ENCODE measurements around the gene RPS16. TPM values are rescaled to one million over a fixed set of nuclear protein-coding genes. Genes with fewer than 3 reads are reported as not detected.
A peak's percentile ranks its signal among the peaks of the same experiment; 100 is the strongest.

Gene RPS16
- total RNA-seq, 1 experiment from 2014 or later = 167 TPM

DNA sequence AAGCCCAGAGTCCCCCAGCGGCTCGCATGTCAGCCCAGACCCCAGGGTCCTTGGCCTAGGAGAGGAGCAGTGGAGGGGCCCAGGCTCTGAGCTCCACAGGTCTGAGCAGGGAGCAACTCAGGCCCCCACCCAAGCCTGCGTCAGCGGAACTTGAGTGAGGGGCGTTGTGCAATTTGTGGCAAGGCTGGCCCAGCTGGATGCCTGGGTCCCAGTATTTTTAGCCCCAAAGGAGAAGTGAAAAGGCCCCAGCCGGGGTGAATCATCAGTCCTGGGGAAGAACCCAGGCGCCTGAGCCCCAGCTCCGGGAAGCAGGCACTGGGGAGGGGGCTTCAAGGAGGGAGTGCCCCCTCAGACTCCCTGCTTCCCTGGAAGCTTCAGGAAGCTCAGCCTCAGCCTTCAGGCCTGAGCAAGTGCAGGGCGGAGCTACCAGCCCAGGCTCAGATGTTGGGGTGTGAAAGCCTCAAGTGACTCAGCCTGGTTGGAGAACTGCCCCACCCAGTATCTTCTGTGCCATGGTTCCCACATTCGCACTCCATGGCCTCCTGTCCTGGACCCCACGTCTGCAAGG lies 37.4 kb downstream of the RPS16 start:
- in situ Hi-C loops (cut with HindIII; ENCODE audit: low sequenced_read_pairs) = no loop called here
- no peak for DNase-seq (ENCODE audit: low spot score)

DNA sequence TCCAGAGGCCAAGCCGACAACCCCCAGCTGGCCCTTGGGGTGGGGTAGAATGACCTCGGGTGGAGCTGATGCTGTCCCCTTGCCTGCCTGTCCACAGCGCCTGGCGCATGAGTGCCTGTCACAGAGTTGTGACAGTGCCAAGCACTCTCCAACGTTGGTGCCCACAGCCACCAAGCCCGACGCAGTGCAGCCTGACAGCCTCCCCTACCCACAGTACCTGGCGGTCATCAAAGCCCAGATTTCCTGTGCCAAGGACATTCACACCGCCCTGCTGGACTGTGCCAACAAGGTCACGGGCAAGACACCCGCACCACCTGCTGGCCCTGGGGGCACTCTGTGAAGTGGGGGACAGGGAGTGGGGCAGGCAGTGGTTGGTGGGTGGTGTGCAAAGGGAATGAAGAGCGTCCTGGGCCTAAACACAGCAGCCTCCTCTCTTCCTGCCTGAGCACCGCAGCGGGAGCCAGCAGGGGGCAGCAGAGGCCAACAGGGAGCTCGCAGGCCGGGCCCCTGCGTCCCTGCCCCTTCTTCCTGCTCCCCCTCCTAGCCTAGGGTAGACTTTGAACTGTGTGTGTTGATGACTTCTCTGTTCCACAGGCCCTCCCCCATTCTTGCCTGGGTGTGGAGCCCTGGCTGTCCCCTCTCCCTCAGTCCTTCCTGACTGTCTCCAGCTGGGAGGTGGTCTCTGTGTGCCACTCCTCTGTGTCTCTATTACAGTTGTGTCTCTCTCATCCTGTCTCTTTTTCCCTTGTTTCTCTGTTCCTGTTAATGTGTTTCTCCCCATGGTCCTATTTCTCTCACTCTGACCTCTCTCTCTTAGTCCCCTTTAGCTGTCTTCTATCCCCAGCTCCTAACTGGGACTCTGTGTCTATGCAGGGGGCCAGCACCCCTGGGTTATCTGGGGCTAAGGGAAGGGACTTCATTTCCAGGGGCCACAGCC lies 38.1 kb downstream of the RPS16 start:
- in situ Hi-C loops (cut with HindIII; ENCODE audit: low sequenced_read_pairs) = no loop called here
- DNase-seq (ENCODE audit: low spot score) = peak; percentile 70

DNA sequence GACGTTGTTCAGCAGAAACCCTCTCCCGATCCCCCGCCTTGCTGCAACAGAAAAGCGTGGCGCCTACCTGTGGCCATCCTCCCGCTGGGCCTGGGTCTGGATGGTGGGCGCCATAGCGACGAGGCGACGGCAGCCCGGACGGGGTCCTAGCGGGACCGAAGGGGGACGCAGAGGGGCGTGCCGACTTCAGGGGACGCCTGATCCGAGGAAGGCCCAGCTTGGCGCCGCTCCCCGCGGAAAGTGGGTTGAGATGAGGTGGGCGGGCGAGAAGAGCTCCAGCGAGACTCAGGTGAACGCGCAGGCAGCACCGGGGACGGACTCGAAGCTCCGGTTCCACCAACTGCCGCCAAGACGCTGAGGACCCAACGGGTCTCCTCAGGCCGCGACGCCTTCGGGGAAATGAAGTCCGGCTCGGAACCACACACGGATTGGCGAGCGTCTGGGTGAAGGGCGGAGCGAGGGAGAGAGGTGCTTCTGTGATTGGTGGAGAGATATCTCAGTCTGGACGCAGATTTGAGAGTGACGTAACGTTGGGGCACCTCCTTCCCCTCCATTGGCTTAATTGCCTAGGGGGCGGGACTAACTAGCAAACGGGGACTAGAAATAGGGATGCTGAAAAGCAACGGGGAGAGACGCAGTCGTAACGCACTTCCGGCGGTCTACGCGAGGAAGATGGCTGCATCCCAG lies 44.9 kb downstream of the RPS16 start, which contains the start of the genes MED29 and PAF1:
Gene MED29, plus strand, starts transcription at position 628 of the 687 bp plus-strand sequence. Its CDS starts 45 bp downstream, at position 673.
Gene PAF1, minus strand, starts transcription at position 356 of the 687 bp plus-strand sequence. Its CDS starts 242 bp downstream, at position 114.
- in situ Hi-C loops (cut with HindIII; ENCODE audit: low sequenced_read_pairs) = no loop called here
- DNase-seq (ENCODE audit: low spot score) = peak; percentile 100

DNA sequence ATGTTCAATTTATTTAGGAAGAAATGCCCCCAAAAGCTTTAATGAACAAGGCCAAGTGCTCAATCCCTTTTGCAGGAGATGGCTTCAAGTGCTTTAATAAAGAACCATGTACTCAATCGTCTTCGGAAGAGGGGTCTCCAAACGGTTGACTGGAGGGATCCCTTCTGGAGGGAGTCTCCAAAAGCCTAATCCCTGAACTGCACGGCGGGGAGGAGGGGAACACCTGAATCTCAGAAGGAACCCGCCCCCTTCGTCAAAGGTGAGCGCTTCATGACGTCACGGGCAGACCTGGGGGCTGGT lies 45.3 kb downstream of the RPS16 start:
- peak; percentile 85 for DNase-seq (ENCODE audit: low spot score)
- in situ Hi-C loops (cut with HindIII; ENCODE audit: low sequenced_read_pairs) = no loop called here

DNA sequence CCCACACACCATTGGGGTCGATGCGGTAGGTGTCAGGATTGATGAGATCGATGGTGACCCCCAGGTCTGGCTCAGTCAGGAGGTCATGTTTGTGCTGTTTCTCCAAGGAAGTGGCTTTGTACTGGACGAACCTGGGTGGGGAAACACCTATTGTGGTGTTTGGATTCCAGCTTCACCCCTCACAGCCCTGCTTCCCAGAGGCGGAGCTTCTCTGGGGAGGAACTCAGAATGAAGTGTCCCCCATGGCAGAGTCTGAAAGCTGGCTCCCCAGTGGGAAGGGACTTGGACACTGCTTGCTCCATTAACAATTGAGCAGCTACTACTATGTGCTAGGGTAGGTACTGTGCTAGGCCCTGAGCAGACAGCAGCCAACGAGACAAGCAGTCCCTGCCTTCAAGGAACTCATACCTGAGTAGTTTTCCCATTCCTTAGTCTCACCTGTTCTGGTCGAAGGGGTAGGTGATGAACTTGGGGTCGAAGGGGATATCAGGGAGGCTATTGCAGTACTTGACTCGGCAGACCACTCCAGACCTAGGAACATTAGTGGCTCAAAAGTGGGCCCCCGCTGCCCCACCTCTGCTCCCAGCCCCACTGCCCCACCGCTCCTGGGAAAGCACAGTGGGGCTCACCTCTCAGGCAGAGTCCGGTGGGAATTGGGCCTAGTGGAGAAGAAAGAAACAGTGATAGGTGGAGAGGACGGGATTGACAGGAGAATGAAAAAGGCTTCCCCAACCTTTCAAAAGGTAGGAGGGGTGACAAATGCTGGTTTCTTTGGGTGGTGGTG lies 45.9 kb downstream of the RPS16 start:
- in situ Hi-C loops (cut with HindIII; ENCODE audit: low sequenced_read_pairs) = no loop called here

DNA sequence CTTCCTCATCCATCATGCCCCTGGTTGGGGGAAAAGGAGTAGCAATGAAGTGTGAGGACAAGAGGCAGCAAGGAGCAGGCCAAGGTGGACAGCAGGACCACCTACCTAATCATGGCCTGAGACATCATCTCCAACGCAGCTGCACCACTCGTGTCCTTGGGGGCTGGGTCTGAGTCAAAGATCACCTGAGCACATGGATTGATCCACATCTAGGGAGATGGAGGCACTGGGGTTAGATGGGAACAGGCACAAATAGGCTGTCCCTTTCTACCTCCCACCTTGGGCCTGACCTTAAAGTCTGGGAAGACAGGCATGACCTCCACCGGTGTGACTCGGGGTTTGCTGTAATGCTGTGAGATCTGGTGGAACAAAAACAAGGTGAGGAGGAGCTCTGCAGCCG lies 47.1 kb downstream of the RPS16 start:
- DNase-seq (ENCODE audit: low spot score) = no peak
- in situ Hi-C loops (cut with HindIII; ENCODE audit: low sequenced_read_pairs) = no loop called here

More for the DNA sequence above, 45.9 kb downstream of the RPS16 start:
- DNase-seq (ENCODE audit: low spot score) = no peak

DNA sequence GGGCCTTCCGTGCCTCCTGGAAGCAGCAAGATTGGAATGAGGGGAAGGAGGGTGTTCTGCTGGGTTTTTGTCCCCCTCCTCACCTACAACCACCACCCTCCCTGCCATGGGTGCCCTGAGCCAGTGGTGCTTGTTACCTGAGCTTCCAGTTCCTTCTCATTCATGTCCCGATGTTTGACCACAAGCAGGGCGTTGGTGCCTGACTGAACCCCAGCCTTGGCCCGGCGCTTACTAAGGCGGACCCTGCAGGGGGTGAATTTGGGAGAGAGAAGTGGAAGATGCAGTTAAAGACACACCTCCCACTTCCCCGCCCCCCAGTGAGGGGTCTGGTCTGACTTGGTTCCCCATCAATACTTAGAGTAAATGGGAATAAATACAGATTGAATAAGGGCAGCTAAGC lies 49.2 kb downstream of the RPS16 start:
- DNase-seq (ENCODE audit: low spot score) = no peak
- in situ Hi-C loops (cut with HindIII; ENCODE audit: low sequenced_read_pairs) = no loop called here

DNA sequence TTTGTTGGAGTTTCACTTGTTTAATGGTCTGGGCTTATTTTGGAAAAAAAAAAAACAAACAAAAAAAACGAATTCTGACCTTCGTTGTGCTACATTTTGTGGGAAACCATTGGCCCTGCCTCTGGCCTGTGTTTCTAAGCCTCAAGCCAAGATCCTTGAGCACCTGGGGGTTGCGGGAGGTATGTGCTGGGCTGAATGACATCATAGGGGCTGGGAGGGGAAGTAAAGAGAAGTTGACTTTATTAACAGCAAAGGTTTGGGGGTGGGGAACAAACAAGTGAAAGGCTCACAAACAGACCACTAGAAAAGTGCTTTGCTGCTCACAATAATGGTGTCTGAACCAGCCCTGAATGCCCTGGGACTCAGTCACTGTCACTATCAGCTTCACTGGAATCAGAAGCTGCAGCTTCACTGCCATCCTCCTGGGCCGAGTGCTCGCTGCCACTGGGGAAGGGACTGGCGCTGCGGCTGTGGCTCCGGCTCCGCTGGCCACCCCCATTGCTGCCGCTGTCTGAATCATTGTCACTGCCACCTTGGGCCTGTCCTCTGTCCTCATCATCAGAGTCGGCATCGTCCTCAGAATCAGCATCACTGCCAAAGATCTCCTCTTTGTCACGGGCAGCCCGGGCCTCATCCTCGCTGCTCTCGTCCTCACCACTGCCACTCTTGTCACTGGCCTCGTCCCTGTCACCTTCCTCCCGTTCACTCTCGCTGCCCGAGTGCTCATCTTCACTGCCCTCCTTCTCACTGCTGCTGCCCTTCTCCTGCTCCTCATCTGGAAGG lies 49.9 kb downstream of the RPS16 start:
- in situ Hi-C loops (cut with HindIII; ENCODE audit: low sequenced_read_pairs) = no loop called here

DNA sequence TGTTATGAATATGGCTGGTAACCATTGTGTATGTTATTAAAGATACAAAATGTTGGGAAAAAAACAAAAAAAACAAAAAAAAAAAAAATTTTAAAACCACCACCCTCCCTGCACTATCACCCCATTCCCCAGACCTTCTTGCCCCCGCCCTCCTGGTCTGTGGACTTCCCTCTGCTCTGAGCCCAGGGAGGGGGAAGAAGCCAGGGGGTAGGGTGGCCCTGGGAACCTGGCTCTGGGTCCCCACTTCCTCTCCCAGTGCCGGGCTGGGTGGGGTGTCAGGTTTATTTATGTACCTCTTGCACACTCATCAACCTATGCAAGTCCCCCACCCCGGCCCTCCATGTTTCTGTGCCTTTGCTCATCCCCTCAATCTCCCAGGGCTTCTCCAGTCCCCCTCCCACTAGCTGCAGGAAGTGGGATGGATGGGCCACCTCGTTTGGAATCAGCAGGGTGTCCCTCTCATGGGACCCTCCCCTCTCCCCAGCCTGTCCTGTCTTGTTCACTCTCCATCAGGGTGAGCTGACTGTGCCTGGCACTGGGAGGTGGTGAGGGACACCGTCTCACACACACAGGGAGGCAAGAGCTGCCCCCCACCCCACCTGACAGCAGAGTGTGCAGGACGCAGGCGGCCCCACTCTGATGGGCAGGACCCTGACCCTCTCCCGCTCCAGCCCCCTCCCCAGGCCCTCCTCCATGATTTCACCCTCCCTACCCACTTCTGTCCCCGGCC lies 50.7 kb downstream of the RPS16 start:
- DNase-seq (ENCODE audit: low spot score) = no peak
- in situ Hi-C loops (cut with HindIII; ENCODE audit: low sequenced_read_pairs) = no loop called here

More for the DNA sequence above, 49.9 kb downstream of the RPS16 start:
- DNase-seq (ENCODE audit: low spot score) = no peak

Other genes starting within 250 kb of the RPS16 start
- 1.7 and 4.5 TPM in 2 replicates for gene NCCRP1, start 239.0 kb downstream of the RPS16 start, total RNA-seq (2014; rRNA removed; shearing (Covaris generic))
- not detected in 2 replicates for gene SYCN, start 231.7 kb downstream of the RPS16 start, total RNA-seq (2014; rRNA removed; shearing (Covaris generic))
- not detected in 2 replicates for gene IFNL3, start 190.9 kb downstream of the RPS16 start, total RNA-seq (2014; rRNA removed; shearing (Covaris generic))
- not detected in 2 replicates for gene IFNL4, start 187.1 kb downstream of the RPS16 start, total RNA-seq (2014; rRNA removed; shearing (Covaris generic))
- not detected in 2 replicates for gene IFNL2, start 167.6 kb downstream of the RPS16 start, total RNA-seq (2014; rRNA removed; shearing (Covaris generic))
- not detected in 2 replicates for gene IFNL1, start 139.5 kb downstream of the RPS16 start, total RNA-seq (2014; rRNA removed; shearing (Covaris generic))
- 2.5 and 3.2 TPM in 2 replicates for gene LRFN1, start 115.1 kb downstream of the RPS16 start, total RNA-seq (2014; rRNA removed; shearing (Covaris generic))
- gene GMFG, start 99.9 kb downstream of the RPS16 start, total RNA-seq (2014; rRNA removed; shearing (Covaris generic)) = not detected in 2 replicates
- gene SAMD4B, start 93.5 kb downstream of the RPS16 start, total RNA-seq (2014; rRNA removed; shearing (Covaris generic)) = 44.2 and 64.2 TPM in 2 replicates
- gene PAF1, start 44.8 kb downstream of the RPS16 start, total RNA-seq (2014; rRNA removed; shearing (Covaris generic)) = 54.0 and 61.7 TPM in 2 replicates
- gene MED29, start 44.6 kb downstream of the RPS16 start, total RNA-seq (2014; rRNA removed; shearing (Covaris generic)) = 35.9 and 71.8 TPM in 2 replicates
- 1.1 and 1.9 TPM in 2 replicates for gene ZFP36, start 29.1 kb downstream of the RPS16 start, total RNA-seq (2014; rRNA removed; shearing (Covaris generic))
- gene PLEKHG2, start 23.3 kb downstream of the RPS16 start, total RNA-seq (2014; rRNA removed; shearing (Covaris generic)) = 18.3 and 21.3 TPM in 2 replicates
- 84.8 and 92.4 TPM in 2 replicates for gene SUPT5H, start 9.6 kb upstream of the RPS16 start, total RNA-seq (2014; rRNA removed; shearing (Covaris generic))
- 159 and 162 TPM in 2 replicates for gene TIMM50, start 44.9 kb upstream of the RPS16 start, total RNA-seq (2014; rRNA removed; shearing (Covaris generic))
- gene DLL3, start 63.0 kb upstream of the RPS16 start, total RNA-seq (2014; rRNA removed; shearing (Covaris generic)) = 12.4 and 15.6 TPM in 2 replicates
- gene SELENOV, start 79.2 kb upstream of the RPS16 start, total RNA-seq (2014; rRNA removed; shearing (Covaris generic)) = 4.1 and 27.2 TPM in 2 replicates
- 5.3 and 15.5 TPM in 2 replicates for gene EID2B, start 96.9 kb upstream of the RPS16 start, total RNA-seq (2014; rRNA removed; shearing (Covaris generic))
- gene EID2, start 104.2 kb upstream of the RPS16 start, total RNA-seq (2014; rRNA removed; shearing (Covaris generic)) = 19.9 and 31.4 TPM in 2 replicates
- gene LGALS13, start 166.6 kb upstream of the RPS16 start, total RNA-seq (2014; rRNA removed; shearing (Covaris generic)) = not detected in 2 replicates
- gene LGALS16, start 220.0 kb upstream of the RPS16 start, total RNA-seq (2014; rRNA removed; shearing (Covaris generic)) = not detected in 2 replicates